Measurements from ENCODE around the gene F10. TPM values are rescaled to one million over a fixed set of nuclear protein-coding genes. Genes with fewer than 3 reads are reported as not detected.

The F10 gene
- total RNA-seq, 4 donors from 2014 or later, result 0.61 to 21.6 (median 4.5) TPM

- no peak for DNase-seq
- intact Hi-C loops (cut with DNase I), result no loop called here
Observed at GRCh38 chr13:113145911-113146598, 23.5 kb downstream of the F10 start.

GRCh38 chr13:113146750-113147149 lies 24.2 kb downstream of the F10 start:
- Histone ChIP-seq H3K36me3 (peaks cover 0 to 6% (median 0%) of the 10 kb centered on the region in 3 donors), H3K4me3 (no peak overlapping the region), H3K4me1 (peaks cover 0 to under 1% (median 0%) of the 10 kb centered on the region in 3 donors), H3K27me3 (peaks cover 0 to 2% (median 0%) of the 10 kb centered on the region in 4 donors), H3K9me3 (no peaks in the 10 kb centered on the region), H3K27ac (no peak overlapping the region)
- 50 to 80% methylated on average over 1 to 9 of the region's 9 CpGs for WGBS, 2 donors
- no peak for DNase-seq
- intact Hi-C loops (cut with DNase I), result no loop called here
- TF ChIP-seq POLR2A (IDR thresholded peaks at IDR 0.05) (no peak), CTCF (IDR thresholded peaks at IDR 0.05) (no peak)

More at GRCh38 chr13:113145911-113146598, 23.5 kb downstream of the F10 start:
- Histone ChIP-seq H3K4me3 (no peak overlapping the region), H3K27ac (no peak overlapping the region), H3K27me3 (no peaks in the 10 kb centered on the region), H3K4me1 (no peaks in the 10 kb centered on the region), H3K36me3 (peaks cover 0 to 6% (median 0%) of the 10 kb centered on the region in 3 donors), H3K9me3 (no peaks in the 10 kb centered on the region)
- TF ChIP-seq POLR2A (IDR thresholded peaks at IDR 0.05) (no peak), CTCF (IDR thresholded peaks at IDR 0.05) (no peak)
- 78 to 85% methylated on average over 10 to 12 of the region's 15 CpGs for WGBS, 2 donors

GRCh38 chr13:113147206-113147605 lies 24.6 kb downstream of the F10 start:
- Histone ChIP-seq H3K36me3 (peaks cover 0 to 6% (median 0%) of the 10 kb centered on the region in 3 donors), H3K27me3 (peaks cover 0 to 7% (median 0%) of the 10 kb centered on the region in 4 donors), H3K9me3 (no peaks in the 10 kb centered on the region), H3K4me1 (peaks cover 0 to 5% (median 2%) of the 10 kb centered on the region in 3 donors), H3K4me3 (no peak overlapping the region), H3K27ac (no peak overlapping the region)
- intact Hi-C loops (cut with DNase I), result no loop called here
- TF ChIP-seq POLR2A (IDR thresholded peaks at IDR 0.05), result no peak
- no peak for TF ChIP-seq CTCF (IDR thresholded peaks at IDR 0.05)
- DNase-seq, result no peak
- 73 to 82% methylated on average over 4 to 8 of the region's 8 CpGs for WGBS, 2 donors

- intact Hi-C loops (cut with DNase I), result no loop called here
- DNase-seq, result no peak
- Histone ChIP-seq H3K36me3 (peaks cover 0 to 6% (median 0%) of the 10 kb centered on the region in 3 donors), H3K9me3 (no peaks in the 10 kb centered on the region), H3K4me3 (no peak overlapping the region), H3K27me3 (peaks cover 0 to 19% (median 0%) of the 10 kb centered on the region in 4 donors), H3K27ac (no peak overlapping the region), H3K4me1 (peaks cover 7 to 17% (median 12%) of the 10 kb centered on the region in 3 donors)
- TF ChIP-seq POLR2A (IDR thresholded peaks at IDR 0.05) (no peak), CTCF (IDR thresholded peaks at IDR 0.05) (no peak)
- 89% methylated on average over 10 to 13 of the region's 13 CpGs for WGBS, 2 donors
Observed at GRCh38 chr13:113148407-113148806, 25.8 kb downstream of the F10 start.

GRCh38 chr13:113148940-113149503 lies 26.4 kb downstream of the F10 start:
- Histone ChIP-seq H3K4me1 (peaks cover 9 to 19% (median 15%) of the 10 kb centered on the region in 3 donors), H3K4me3 (no peak overlapping the region), H3K27me3 (peaks cover 0 to 20% (median 0%) of the 10 kb centered on the region in 4 donors), H3K36me3 (peaks cover 0 to 1% (median 0%) of the 10 kb centered on the region in 3 donors), H3K27ac (no peak overlapping the region), H3K9me3 (no peaks in the 10 kb centered on the region)
- WGBS, 2 donors, result 89 to 90% methylated on average over 25 to 29 of the region's 38 CpGs
- TF ChIP-seq POLR2A (IDR thresholded peaks at IDR 0.05) (no peak), CTCF (IDR thresholded peaks at IDR 0.05) (no peak)
- intact Hi-C loops (cut with DNase I), result no loop called here
- no peak for DNase-seq
